GM12878 (cell line): ENCODE measurements around the gene NMUR1. TPM values are rescaled to one million over a fixed set of nuclear protein-coding genes. Genes with fewer than 3 reads are reported as not detected.

ENCODE experiments used
- ATAC-seq: fragments of 200-7000 bp; cut with Tn5 transposase; 3 replicates; pipeline ENCODE4 v1.9.1; 2020; ENCODE audit warnings: mild to moderate bottlenecking, moderate library complexity
- BruUV-seq: library from RNA; stranded (reverse); fragments of 400-500 nt; replicated peaks from 2 replicates; lab custom pipeline; 2021; lab: Mats Ljungman, UMichigan
- CTCF ChIA-PET: fragments of 300-600 bp; sonication (Branson Sonifier 250); formaldehyde crosslinking; extraction: SDS; loops from one replicate; lab custom pipeline; 2021; ENCODE audit warnings: inconsistent platforms; lab: Yijun Ruan, JAX
- POLR2A ChIA-PET: fragments of 350-600 bp; formaldehyde crosslinking; extraction: SDS; loops from one replicate; lab custom pipeline; 2021; ENCODE audit warnings: inconsistent platforms; lab: Charles Lee
- RAD21 ChIA-PET: fragments of 300-600 bp; sonication (Branson Sonifier 250); formaldehyde crosslinking; loops from one replicate; lab custom pipeline; 2023; ENCODE audit warnings: antibody characterized with exemption; ENCODE audit not compliant: unreplicated experiment; lab: Charles Lee
- SMC1A ChIA-PET: fragments of 300-600 bp; sonication (Branson Sonifier 250); formaldehyde crosslinking; loops from one replicate; lab custom pipeline; 2023; ENCODE audit not compliant: unreplicated experiment, uncharacterized antibody; lab: Charles Lee
- DNase-seq: peaks from one replicate; pipeline ENCODE4 v3.0.0-alpha.2; 2011; ENCODE audit warnings: low read depth, low spot score
- FAIRE-seq: peaks from 3 replicates; lab custom pipeline; 2011; peaks lifted over from hg19 to GRCh38; lab: Jason Lieb, UNC
- H2AFZ ChIP-seq: 2 replicates; pipeline ENCODE4 v1.6.0; 2011; ENCODE audit warnings: low read depth, low read length, control low read depth; ENCODE audit not compliant: control insufficient read depth
- H3K27ac ChIP-seq: 2 replicates; pipeline ENCODE4 v1.5.1; 2011; ENCODE audit warnings: control low read depth; ENCODE audit not compliant: control insufficient read depth, insufficient read depth
- H3K27me3 ChIP-seq, 2 experiments: replicated peaks in 1 of 2; 2 replicates each; pipeline versions ENCODE4 v1.6.0 to v1.6.1; 2011; ENCODE audit warnings: low read length in 1 of 2; ENCODE audit not compliant: control insufficient read depth in 2 of 2, insufficient read depth in 2 of 2
- H3K36me3 ChIP-seq, 2 experiments: 2 replicates each; pipeline ENCODE4 v1.5.1; 2011; ENCODE audit warnings: low read length in 1 of 2; ENCODE audit not compliant: control insufficient read depth in 2 of 2, insufficient read depth in 2 of 2
- H3K4me1 ChIP-seq: 2 replicates; pipeline ENCODE4 v1.6.1; 2011; ENCODE audit warnings: mild to moderate bottlenecking, low read length, moderate library complexity, mixed read lengths; ENCODE audit not compliant: control insufficient read depth, insufficient read depth
- H3K4me2 ChIP-seq: 2 replicates; pipeline ENCODE4 v1.6.0; 2011; ENCODE audit warnings: control low read depth; ENCODE audit not compliant: control insufficient read depth, insufficient read depth
- H3K4me3 ChIP-seq: fragments of 200-600 bp; sonication (generic); 2 replicates; pipeline ENCODE4 v1.5.1; 2016
- H3K79me2 ChIP-seq: 2 replicates; pipeline ENCODE4 v1.6.0; 2011; ENCODE audit warnings: low read length; ENCODE audit not compliant: control insufficient read depth, insufficient read depth
- H3K9ac ChIP-seq: 2 replicates; pipeline ENCODE4 v1.8.0; 2011; ENCODE audit warnings: low read length, control low read depth, mixed read lengths; ENCODE audit not compliant: control insufficient read depth, insufficient read depth
- H3K9me3 ChIP-seq: replicated peaks from 3 replicates; pipeline ENCODE4 v1.5.1; 2011; ENCODE audit warnings: mild to moderate bottlenecking, low read length; ENCODE audit not compliant: control insufficient read depth, insufficient read depth
- H4K20me1 ChIP-seq: 2 replicates; pipeline ENCODE4 v1.6.0; 2011; ENCODE audit not compliant: control insufficient read depth, insufficient read depth
- ASH2L ChIP-seq: fragments of 300-600, 200-600 bp; sonication (generic); IDR thresholded peaks from 2 replicates; pipeline ENCODE4 v1.6.1; 2017; ENCODE audit warnings: low read depth, mild to moderate bottlenecking, borderline replicate concordance
- BACH1 ChIP-seq: fragments of 450-650 bp; IDR thresholded peaks from 2 replicates; pipeline ENCODE4 v1.6.1; 2017; ENCODE audit warnings: mild to moderate bottlenecking, borderline replicate concordance
- CBX3 ChIP-seq: fragments of 200-600 bp; sonication (generic); IDR thresholded peaks from 2 replicates; pipeline ENCODE4 v1.6.1; 2016; ENCODE audit warnings: low read depth, borderline replicate concordance
- FOXK2 ChIP-seq: fragments of 450-650 bp; IDR thresholded peaks from 2 replicates; pipeline ENCODE4 v1.6.1; 2017; ENCODE audit warnings: mild to moderate bottlenecking, moderate library complexity
- LARP7 ChIP-seq: fragments of 450-650 bp; IDR thresholded peaks from 2 replicates; pipeline ENCODE4 v1.6.1; 2017; ENCODE audit warnings: mild to moderate bottlenecking
- MTA3 ChIP-seq: IDR thresholded peaks from 2 replicates; pipeline ENCODE4 v1.6.1; 2012; ENCODE audit warnings: low read length, inconsistent platforms, borderline replicate concordance
- MYB ChIP-seq: fragments of 150-350 bp; IDR thresholded peaks from 2 replicates; pipeline ENCODE4 v1.6.1; 2014; ENCODE audit warnings: mild to moderate bottlenecking, low read depth, low read length, borderline replicate concordance
- MYC ChIP-seq: IDR thresholded peaks from 2 replicates; pipeline ENCODE4 v1.6.1; 2011; ENCODE audit warnings: mild to moderate bottlenecking, low read length, moderate library complexity, inconsistent platforms; ENCODE audit not compliant: insufficient read depth, insufficient replicate concordance, insufficient read length, severe bottlenecking
- NFIC ChIP-seq: IDR thresholded peaks from 2 replicates; pipeline ENCODE4 v1.6.1; 2012; ENCODE audit warnings: low read depth, mild to moderate bottlenecking, inconsistent platforms, low read length, moderate library complexity
- RAD21 ChIP-seq: IDR thresholded peaks from 2 replicates; pipeline ENCODE4 v1.6.1; 2011; ENCODE audit warnings: mild to moderate bottlenecking, low read depth, low read length, moderate library complexity; ENCODE audit not compliant: insufficient read depth
- SMAD5 ChIP-seq: IDR thresholded peaks from 2 replicates; pipeline ENCODE4 v1.6.1; 2016; ENCODE audit warnings: antibody characterized with exemption, low read depth
- USF2 ChIP-seq: IDR thresholded peaks from 2 replicates; pipeline ENCODE4 v1.6.1; 2011; ENCODE audit warnings: low read depth, low read length, improper control_type of control experiment, borderline replicate concordance
- ZBTB11 ChIP-seq: fragments of 450-650 bp; formaldehyde crosslinking; IDR thresholded peaks from 2 replicates; pipeline ENCODE4 v1.5.0; 2022; ENCODE audit warnings: mild to moderate bottlenecking, missing genetic modification characterization
- ZBTB33 ChIP-seq: fragments of 450-650 bp; IDR thresholded peaks from 2 replicates; pipeline ENCODE4 v1.6.1; 2017; ENCODE audit warnings: mild to moderate bottlenecking
- ZSCAN29 ChIP-seq: fragments of 450-650 bp; IDR thresholded peaks from 2 replicates; pipeline ENCODE4 v1.6.1; 2017; ENCODE audit warnings: mild to moderate bottlenecking, moderate library complexity
- WGBS: methylation state at CpG from one replicate; pipeline ENCODE4 v1.1.6; 2016; ENCODE audit warnings: low lambda C conversion rate; ENCODE audit not compliant: insufficient replicate concordance, insufficient coverage; ENCODE audit errors: missing lambda C conversion rate; 5-methylcytosine and 5-hydroxymethylcytosine counted together
- in situ Hi-C: fragments of 300-500 bp; cut with MboI; formaldehyde crosslinking; loops from 9 replicates; pipeline ENCODE4 v1.14.3; 2018; ENCODE audit warnings: mixed read lengths
- intact Hi-C: fragments of 100-400 bp; cut with micrococcal nuclease; formaldehyde crosslinking; loops from one replicate; pipeline ENCODE4 v1.14.2; 2022; ENCODE audit not compliant: unreplicated experiment
- polyA plus RNA-seq, 11 experiments: library from polyadenylated mRNA; depleted of rRNA in 4 of 11; unstranded in 6 of 11; stranded (reverse) in 5 of 11; fragments of >200 nt; fragmentation: Nextera tagmentation in 4 of 11; fragmentation: Illumina TruSeq in 1 of 11; extraction: Ambion mirVana in 4 of 11; extraction: Trizol in 1 of 11; gene quantifications; 1 replicate in 1 of 11; 2 replicates in 10 of 11; pipeline versions ENCODE4 v1.2.1 to v1.2.3, GENCODE V29; 2011 to 2016; ENCODE audit warnings: inconsistent platforms in 2 of 11, missing spikeins in 2 of 11, low read depth in 1 of 11
- total RNA-seq, 4 experiments: library from RNA; depleted of rRNA in 3 of 4; stranded (reverse); fragments of >200 nt in 3 of 4; fragmentation: Illumina TruSeq in 1 of 4; extraction: Trizol in 1 of 4; gene quantifications; 2 replicates each; pipeline versions ENCODE4 v1.2.1 to v1.2.3, GENCODE V29; 2013 to 2021

Gene NMUR1
- total and polyA plus RNA-seq, 10 of the 15 experiments (the other 5 are each of a cell fraction or from before 2014, with no cell fraction given) = under 0.01 to 0.08 (median 0.02) TPM; not detected in 5

- no peak overlapping the region for H3K4me3 ChIP-seq
- FAIRE-seq = no peak
- H2AFZ ChIP-seq = no peak overlapping the region
- no peaks in the 10 kb centered on the region for H3K36me3 ChIP-seq
- ChIA-PET RAD21 (no interaction called here), SMC1A (interaction anchor here (1.2 to 2.1 kb wide), 3 partner anchors 10 to 38 kb away, joined by 3 to 7 read pairs (median 3); no protein-coding TSS in a partner anchor), POLR2A (interaction anchor here (0.6 to 5.6 kb wide), 3 partner anchors 14 to 339 kb away, joined by 4 to 48 read pairs (median 5); partner anchors contain the start of gene NCL), CTCF (interaction anchor here (1.1 to 6.8 kb wide), 4 partner anchors 11 to 122 kb away, joined by 4 to 98 read pairs (median 6); partner anchors contain the start of gene NCL)
- H3K27ac ChIP-seq = no peak overlapping the region
- no peak for DNase-seq
- H3K27me3 ChIP-seq = no peaks in the 10 kb centered on the region
- WGBS = 78% methylated on average over 9 of the region's 9 CpGs
- H3K9ac ChIP-seq = no peak overlapping the region
- H3K9me3 ChIP-seq = no peaks in the 10 kb centered on the region
- BruUV-seq = no TSS peak
- ATAC-seq = no peak
- H3K4me1 ChIP-seq = peaks cover 15% of the 10 kb centered on the region
- TF ChIP-seq LARP7 = no peak
- TF ChIP-seq RAD21 = no peak
- no peak for TF ChIP-seq NFIC
- TF ChIP-seq USF2 = no peak
- TF ChIP-seq FOXK2 = no peak
- TF ChIP-seq MYC = no peak
- TF ChIP-seq ZSCAN29 = no peak
- TF ChIP-seq CBX3 = no peak
- TF ChIP-seq SMAD5 = no peak
- no peak for TF ChIP-seq MYB
- TF ChIP-seq ZBTB33 = no peak
- TF ChIP-seq BACH1 = no peak
- no peak for TF ChIP-seq ZBTB11 (CRISPR knock-in tag)
- no peak for TF ChIP-seq MTA3
- TF ChIP-seq ASH2L = no peak
- peaks cover 13% of the 10 kb centered on the region for H3K79me2 ChIP-seq
- no peak overlapping the region for H3K4me2 ChIP-seq
- no peaks in the 10 kb centered on the region for H4K20me1 ChIP-seq
- in situ Hi-C loops = no loop called here
- intact Hi-C loops = no loop called here
Measured at GRCh38 chr2:231479455-231479854, 50.8 kb downstream of the NMUR1 start.
